HG02938 (cell line): Measurements from ENCODE around the gene KCNMA1.

Experiments used
- ATAC-seq: cut with Tn5 transposase; IDR thresholded peaks from one replicate; pipeline ENCODE4 v1.9.1; 2021; ENCODE audit warnings: mild to moderate bottlenecking, moderate library complexity; ENCODE audit not compliant: unreplicated experiment

KCNMA1 gene

GRCh38 chr10:77494756-77495541 is 142.7 kb downstream of the KCNMA1 start:
- ATAC-seq = no peak

DNA sequence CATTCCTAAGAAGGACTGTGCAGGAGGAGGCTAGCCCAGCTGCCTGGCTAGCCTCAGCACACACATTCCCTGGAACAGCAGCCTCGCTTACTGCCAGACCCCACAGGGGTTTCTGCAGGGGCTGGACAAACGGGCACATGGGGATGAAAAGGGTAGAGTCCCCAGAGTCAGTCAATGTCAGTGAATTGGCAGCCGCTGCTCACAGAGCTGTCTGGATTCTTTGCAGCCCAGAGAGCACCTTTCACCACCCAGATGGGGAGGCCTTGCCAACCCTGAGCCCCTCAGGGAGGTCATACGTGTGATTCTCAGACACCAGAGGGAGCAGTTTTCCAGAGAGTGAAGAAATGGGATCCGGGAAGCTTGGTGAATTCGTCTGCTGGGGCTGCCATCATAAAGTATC is 143.3 kb downstream of the KCNMA1 start:
- no peak for ATAC-seq

- ATAC-seq = peak; percentile 35
Measured at GRCh38 chr10:77493851-77494261, 143.8 kb downstream of the KCNMA1 start.

- peak; percentile 36 for ATAC-seq
Measured at GRCh38 chr10:77493239-77493806, 144.3 kb downstream of the KCNMA1 start.

- no peak for ATAC-seq
Measured at GRCh38 chr10:77492368-77492994, 145.1 kb downstream of the KCNMA1 start.

- no peak for ATAC-seq
Measured at GRCh38 chr10:77490534-77491314, 146.9 kb downstream of the KCNMA1 start.

- ATAC-seq = no peak
Measured at GRCh38 chr10:77486517-77486916, 151.1 kb downstream of the KCNMA1 start.

GRCh38 chr10:77485847-77486246 is 151.8 kb downstream of the KCNMA1 start:
- ATAC-seq = no peak

DNA sequence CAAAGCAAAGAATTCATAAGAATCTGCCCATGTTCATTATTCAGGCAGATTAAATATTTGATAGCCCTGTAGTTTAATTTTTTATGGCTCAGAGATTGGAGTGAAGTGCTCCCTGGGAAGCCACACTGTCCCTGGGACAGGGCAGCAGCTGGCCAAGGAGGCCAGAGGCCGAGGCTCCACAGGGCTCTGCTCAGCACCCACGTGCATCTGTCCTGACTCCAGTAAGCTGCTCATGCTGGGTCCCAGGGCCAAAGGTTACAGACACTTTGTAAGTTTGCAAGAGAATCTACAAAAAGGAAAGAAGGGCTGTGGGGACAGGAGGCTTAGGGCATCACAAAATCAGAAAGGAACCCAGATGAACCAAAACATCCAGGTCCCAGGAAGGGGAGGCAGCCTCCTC is 155.5 kb downstream of the KCNMA1 start:
- no peak for ATAC-seq

DNA sequence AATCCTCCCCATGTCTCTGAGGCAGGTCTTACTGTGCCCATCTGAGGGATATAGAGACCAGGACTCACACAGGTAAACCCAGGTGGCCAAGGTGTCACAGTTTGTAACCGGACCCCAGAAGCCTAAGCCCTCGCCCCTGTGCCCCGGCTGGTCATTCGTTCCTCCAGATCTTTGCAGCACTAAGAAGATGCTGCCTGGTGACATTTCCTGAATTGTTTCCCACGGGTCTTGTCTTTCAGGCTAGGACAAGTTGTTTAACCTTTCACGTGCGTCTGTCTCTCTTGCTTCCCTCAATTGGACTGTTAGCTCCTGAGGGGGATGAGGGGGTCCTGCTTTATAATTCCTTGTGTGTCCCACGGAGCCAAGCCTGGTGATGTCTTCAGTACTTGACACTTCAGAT is 158.0 kb downstream of the KCNMA1 start:
- ATAC-seq = no peak

GRCh38 chr10:77478962-77479359 is 158.6 kb downstream of the KCNMA1 start:
- no peak for ATAC-seq

DNA sequence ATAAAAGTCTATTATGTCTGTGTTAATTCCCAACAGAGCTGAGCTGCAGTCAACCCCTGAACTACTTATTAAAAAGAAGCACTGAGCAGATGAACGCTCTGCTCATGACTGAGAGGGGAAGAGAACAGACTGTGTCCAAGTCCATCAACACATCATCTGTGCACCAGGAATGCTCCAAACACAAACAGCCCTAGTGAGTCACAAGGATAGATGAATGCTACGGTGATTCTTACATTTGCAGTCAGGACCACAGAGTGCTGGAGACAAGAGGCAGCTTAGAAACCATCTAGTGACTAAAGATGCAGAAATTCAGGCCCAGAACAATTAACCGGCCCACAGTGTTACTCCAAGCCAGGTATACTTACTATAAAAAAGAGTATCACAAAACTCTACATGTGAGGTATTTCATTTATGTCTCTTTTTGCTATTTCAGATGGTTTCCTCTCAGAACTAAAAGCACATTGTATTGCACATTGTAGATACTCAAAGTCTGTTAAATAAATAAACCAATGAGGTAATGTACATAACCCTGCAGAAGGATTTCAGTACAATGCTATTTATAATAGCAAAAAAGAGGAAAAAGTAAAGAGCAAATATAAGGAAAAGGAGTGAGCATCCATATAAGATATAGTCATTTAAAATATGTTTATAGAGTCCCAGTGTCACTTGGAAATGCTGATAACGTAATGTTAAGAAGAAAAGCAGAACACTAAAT is 159.2 kb downstream of the KCNMA1 start:
- no peak for ATAC-seq

GRCh38 chr10:77475522-77475921 is 162.1 kb downstream of the KCNMA1 start:
- ATAC-seq = no peak

DNA sequence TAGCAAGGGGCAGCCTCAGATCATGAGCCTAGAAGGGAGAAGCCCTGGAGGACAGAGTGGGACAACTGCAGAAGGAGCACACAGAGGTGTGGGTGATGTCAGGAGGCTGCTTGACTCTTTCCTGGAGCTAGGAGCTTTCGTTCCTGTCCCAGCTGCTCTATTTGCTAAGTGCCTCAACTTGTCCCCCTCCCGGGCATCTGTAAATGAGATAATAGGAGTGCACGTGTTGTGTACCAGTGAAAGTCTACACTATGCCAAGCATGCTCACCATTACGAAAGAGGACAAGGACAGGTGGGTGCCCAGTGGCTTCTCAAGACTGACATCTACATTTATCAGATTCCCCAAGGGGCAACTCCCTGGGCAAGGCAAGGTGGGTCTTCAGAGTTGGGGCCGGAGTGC is 162.7 kb downstream of the KCNMA1 start:
- no peak for ATAC-seq

DNA sequence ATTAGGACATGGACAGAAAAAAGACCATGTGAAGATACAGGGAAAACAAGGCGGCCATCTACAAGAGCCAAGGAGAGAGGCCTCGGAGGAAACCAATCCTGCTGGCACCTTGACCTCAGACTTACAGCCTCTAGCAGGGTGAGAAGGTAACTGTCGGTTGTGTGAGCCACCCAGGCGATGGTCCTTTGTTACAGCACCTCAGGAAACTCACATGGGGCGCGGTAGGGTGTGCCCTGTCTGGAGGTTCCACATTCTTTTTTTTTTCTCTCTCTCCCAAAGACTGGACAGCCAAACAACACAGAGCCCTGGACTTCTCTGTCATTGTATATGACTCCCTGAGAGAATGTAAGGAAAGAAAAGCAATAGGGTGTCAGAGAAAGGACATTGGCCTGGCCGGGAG is 163.2 kb downstream of the KCNMA1 start:
- ATAC-seq = no peak

DNA sequence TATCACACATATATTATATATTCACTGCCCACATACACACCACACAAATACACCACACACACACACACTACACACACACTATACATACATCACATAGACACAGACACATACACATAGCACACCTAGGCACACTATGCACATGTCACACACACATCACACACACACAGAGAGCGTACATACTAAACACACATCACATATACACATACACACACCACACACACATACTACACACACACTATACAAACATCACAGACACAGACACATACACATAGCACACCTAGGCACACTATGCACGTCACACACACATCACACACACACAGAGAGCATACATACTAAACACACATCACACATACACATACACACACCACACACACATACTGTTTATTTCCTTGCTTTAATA is 165.5 kb downstream of the KCNMA1 start:
- no peak for ATAC-seq

DNA sequence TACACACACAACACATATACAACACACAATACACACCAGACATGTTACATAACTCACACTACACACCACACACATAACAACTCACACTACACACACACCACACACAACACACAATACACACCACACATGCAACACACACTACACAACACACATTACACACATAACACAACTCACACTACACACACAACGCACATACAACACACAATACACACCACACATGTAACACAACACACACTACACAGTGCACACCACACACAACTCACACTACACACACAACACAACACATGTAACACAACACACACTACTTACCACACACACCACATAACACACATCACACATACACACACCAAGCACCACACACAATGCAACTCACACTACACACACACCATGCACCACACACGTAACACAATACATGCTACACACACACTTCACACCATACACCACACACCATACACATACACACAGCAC is 166.5 kb downstream of the KCNMA1 start:
- ATAC-seq = no peak

DNA sequence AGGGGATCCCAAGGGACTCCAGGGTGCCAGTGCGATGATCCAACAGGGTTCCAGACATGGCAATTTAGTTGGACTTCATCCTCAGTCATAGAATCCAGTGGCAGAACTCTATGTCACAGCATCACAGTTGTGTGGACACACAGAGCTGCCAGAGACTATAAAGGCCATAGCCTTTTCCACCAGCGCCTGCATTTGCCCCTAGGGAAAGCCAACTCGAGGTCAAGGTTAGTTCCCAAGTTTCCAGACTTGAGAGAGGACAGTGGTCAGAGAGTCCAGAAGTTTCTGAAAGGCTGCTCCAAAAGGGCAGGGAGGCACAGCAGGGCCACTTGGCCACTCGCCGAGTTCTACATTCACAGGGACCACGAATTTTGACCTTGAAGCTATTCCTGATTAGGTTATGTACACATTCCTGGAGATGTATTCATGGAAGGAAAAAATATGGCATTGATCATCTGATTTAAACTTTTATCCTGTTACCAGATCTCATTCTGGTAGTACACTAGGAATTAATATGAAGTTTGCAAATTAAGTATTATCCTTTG is 170.1 kb downstream of the KCNMA1 start:
- ATAC-seq = no peak

- no peak for ATAC-seq
Measured at GRCh38 chr10:77463967-77464745, 173.5 kb downstream of the KCNMA1 start.

DNA sequence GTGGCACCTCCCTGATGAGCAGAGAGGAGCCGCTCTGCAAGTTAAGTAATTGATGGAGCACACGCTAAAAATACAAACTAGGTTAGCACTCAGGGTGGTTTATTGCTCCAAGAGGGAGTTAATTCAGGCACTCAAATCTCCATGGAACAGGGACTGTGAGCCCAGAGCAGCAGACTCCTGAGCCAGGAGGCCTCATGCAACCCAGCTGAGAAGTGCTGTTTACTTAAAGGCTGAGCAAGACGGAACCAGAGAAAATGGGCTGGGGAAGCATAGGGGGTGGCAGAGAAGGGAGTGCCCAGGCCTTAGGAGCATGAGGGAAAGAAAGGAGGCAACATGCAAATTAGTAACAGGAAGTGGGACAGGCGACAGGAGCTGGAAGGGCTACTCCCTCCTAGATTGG is 174.1 kb downstream of the KCNMA1 start:
- no peak for ATAC-seq
